OCI-LY1 (cell line): ENCODE measurements around the gene HYAL4.

Source experiments
- H2AFZ ChIP-seq: fragments of 200-600 bp; sonication (generic), shearing (Covaris generic); 2 replicates; pipeline ENCODE4 v1.6.0; 2014; ENCODE audit warnings: antibody characterized with exemption, mild to moderate bottlenecking, low read length
- H3F3A ChIP-seq: fragments of 200-600 bp; sonication (generic), shearing (Covaris generic); 2 replicates; pipeline ENCODE4 v1.6.0; 2014; ENCODE audit warnings: mild to moderate bottlenecking, antibody characterized with exemption, low read length, moderate library complexity; ENCODE audit not compliant: insufficient read depth
- H3K27ac ChIP-seq: fragments of 200-600 bp; sonication (generic); 2 replicates; pipeline ENCODE4 v1.5.1; 2014; ENCODE audit warnings: low read length, mixed run types, mild to moderate bottlenecking, low read depth; ENCODE audit not compliant: poor library complexity, severe bottlenecking
- H3K27me3 ChIP-seq: fragments of 200-600 bp; sonication (generic); 2 replicates; pipeline ENCODE4 v1.6.0; 2014; ENCODE audit warnings: antibody characterized with exemption, mild to moderate bottlenecking, low read length, moderate library complexity; ENCODE audit not compliant: insufficient read depth
- H3K36me3 ChIP-seq: fragments of 200-600 bp; sonication (generic); 2 replicates; pipeline ENCODE4 v1.6.1; 2014; ENCODE audit warnings: mild to moderate bottlenecking, antibody characterized with exemption, low read length, moderate library complexity, mixed read lengths; ENCODE audit not compliant: insufficient read depth
- H3K4me1 ChIP-seq: fragments of 200-600 bp; sonication (generic); 2 replicates; pipeline ENCODE4 v1.5.1; 2014; ENCODE audit warnings: mild to moderate bottlenecking, low read length, moderate library complexity; ENCODE audit not compliant: insufficient read depth, severe bottlenecking
- H3K4me2 ChIP-seq: fragments of 200-600 bp; sonication (generic), shearing (Covaris generic); 2 replicates; pipeline ENCODE4 v1.6.1; 2014; ENCODE audit warnings: low read length
- H3K4me3 ChIP-seq: fragments of 200-600 bp; sonication (generic); 2 replicates; pipeline ENCODE4 v1.5.1; 2014; ENCODE audit warnings: low read length, low read depth, mild to moderate bottlenecking, mixed read lengths; ENCODE audit not compliant: poor library complexity, severe bottlenecking
- H3K79me2 ChIP-seq: fragments of 200-600 bp; shearing (Covaris generic); 2 replicates; pipeline ENCODE4 v1.6.1; 2016; ENCODE audit warnings: mixed run types, low read length, mixed read lengths; ENCODE audit not compliant: insufficient read depth
- H3K9ac ChIP-seq: fragments of 200-600 bp; sonication (generic), shearing (Covaris generic); 2 replicates; pipeline ENCODE4 v1.6.1; 2014; ENCODE audit warnings: mild to moderate bottlenecking, low read length, mixed read lengths
- H3K9me2 ChIP-seq: fragments of 200-600 bp; sonication (generic), shearing (Covaris generic); 2 replicates; pipeline ENCODE4 v1.6.1; 2014; ENCODE audit warnings: low read depth, mild to moderate bottlenecking, low read length, mixed read lengths
- H3K9me3 ChIP-seq: fragments of 200-600 bp; shearing (Covaris generic); 2 replicates; pipeline ENCODE4 v1.6.1; 2014; ENCODE audit warnings: low read length, mixed read lengths
- H4K20me1 ChIP-seq: fragments of 200-600 bp; sonication (generic), shearing (Covaris generic); 2 replicates; pipeline ENCODE4 v1.6.0; 2016; ENCODE audit warnings: mild to moderate bottlenecking, low read length; ENCODE audit not compliant: insufficient read depth
- EZH2 ChIP-seq: fragments of 200-600 bp; sonication (generic), shearing (Covaris generic); IDR thresholded peaks from 2 replicates; pipeline ENCODE4 v1.8.0; 2017; ENCODE audit warnings: borderline replicate concordance, mixed run types, mild to moderate bottlenecking, antibody characterized with exemption, low read length, moderate library complexity, mixed read lengths
- TF ChIP-seq, protein P1 (sequence below): fragments of 200-600 bp; sonication (generic), shearing (Covaris generic); IDR thresholded peaks from 2 replicates; pipeline ENCODE4 v1.5.1; 2017; ENCODE audit warnings: mild to moderate bottlenecking, antibody characterized with exemption, low read length, moderate library complexity, mixed read lengths

Gene HYAL4

DNA sequence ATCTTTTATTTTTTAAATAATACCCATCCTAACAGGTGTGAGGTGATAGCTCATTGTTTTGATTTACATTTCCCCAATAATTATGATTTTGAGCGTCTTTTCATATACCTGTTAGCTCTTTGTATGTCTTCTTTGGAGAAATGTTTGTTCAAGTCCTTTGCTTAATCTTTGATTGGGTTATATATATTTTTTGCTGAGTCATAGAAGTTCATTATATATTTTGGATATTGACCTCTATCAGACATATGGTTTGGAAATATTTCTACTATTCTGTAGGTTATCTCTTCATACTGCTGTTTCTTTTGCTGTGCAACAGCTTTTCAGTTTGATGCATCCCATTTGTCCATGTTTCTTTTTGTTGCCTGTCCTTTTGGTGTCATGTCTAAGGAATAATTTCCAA is 23.6 kb upstream of the HYAL4 start:
- Histone ChIP-seq H3K36me3 (no peaks in the 10 kb centered on the region), H3F3A (no peaks in the 10 kb centered on the region), H3K4me1 (no peaks in the 10 kb centered on the region), H4K20me1 (no peaks in the 10 kb centered on the region), H3K4me2 (no peak overlapping the region), H3K9me3 (no peaks in the 10 kb centered on the region), H3K9me2 (no peaks in the 10 kb centered on the region), H3K79me2 (no peaks in the 10 kb centered on the region), H3K27ac (no peak overlapping the region), H3K27me3 (no peaks in the 10 kb centered on the region), H3K9ac (no peak overlapping the region), H2AFZ (no peak overlapping the region), H3K4me3 (no peak overlapping the region)
- TF ChIP-seq, protein P1, sequence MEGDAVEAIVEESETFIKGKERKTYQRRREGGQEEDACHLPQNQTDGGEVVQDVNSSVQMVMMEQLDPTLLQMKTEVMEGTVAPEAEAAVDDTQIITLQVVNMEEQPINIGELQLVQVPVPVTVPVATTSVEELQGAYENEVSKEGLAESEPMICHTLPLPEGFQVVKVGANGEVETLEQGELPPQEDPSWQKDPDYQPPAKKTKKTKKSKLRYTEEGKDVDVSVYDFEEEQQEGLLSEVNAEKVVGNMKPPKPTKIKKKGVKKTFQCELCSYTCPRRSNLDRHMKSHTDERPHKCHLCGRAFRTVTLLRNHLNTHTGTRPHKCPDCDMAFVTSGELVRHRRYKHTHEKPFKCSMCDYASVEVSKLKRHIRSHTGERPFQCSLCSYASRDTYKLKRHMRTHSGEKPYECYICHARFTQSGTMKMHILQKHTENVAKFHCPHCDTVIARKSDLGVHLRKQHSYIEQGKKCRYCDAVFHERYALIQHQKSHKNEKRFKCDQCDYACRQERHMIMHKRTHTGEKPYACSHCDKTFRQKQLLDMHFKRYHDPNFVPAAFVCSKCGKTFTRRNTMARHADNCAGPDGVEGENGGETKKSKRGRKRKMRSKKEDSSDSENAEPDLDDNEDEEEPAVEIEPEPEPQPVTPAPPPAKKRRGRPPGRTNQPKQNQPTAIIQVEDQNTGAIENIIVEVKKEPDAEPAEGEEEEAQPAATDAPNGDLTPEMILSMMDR, result no peak
- no peak for TF ChIP-seq EZH2

DNA sequence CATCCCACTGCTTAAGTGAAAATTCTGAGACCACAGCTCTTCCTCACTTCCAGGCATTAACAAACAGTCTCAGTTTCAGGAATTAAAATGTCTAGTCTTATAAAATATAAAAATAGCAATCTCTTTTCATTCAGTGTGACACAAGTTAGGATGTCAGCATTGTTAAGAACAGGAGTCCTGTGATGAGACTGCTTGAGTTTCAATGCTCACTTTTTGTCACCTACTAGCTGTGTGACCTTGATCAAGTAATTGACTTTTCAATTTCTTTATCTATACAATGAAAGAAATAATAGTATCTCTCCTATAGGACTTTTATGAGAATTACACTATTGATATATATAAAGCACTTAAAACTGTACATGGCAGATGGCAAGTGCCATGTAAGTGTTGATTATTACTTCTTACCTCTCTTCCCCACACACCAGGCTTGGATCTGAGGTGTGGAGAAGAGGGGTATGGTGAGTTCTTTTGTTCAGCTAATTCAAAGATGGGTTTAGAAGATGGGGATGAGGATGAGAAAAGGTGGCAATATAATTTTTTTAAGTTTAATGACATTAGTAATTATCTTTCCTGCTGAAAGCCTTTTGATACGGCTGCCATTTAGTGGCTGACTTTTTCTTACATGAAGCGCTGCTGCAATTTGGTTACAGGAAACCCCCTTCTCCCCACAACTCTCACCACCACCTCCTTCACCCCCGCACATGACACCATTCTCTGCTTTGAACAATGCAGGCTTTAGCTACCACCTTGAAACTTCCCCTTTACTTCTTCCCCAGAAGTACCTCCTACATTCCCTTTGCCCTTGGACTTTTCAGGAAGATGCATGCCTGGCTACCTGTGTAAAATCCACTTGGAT is 20.8 kb upstream of the HYAL4 start:
- no peak overlapping the region for H3K9ac ChIP-seq
- no peaks in the 10 kb centered on the region for H4K20me1 ChIP-seq
- H3K9me3 ChIP-seq, result no peaks in the 10 kb centered on the region
- H3K27me3 ChIP-seq, result no peaks in the 10 kb centered on the region
- no peaks in the 10 kb centered on the region for H3K79me2 ChIP-seq
- H3K36me3 ChIP-seq, result no peaks in the 10 kb centered on the region
- no peak overlapping the region for H3K4me3 ChIP-seq
- no peak overlapping the region for H2AFZ ChIP-seq
- H3K4me1 ChIP-seq, result no peaks in the 10 kb centered on the region
- TF ChIP-seq, protein P1, result no peak
- no peaks in the 10 kb centered on the region for H3K9me2 ChIP-seq
- H3K27ac ChIP-seq, result no peak overlapping the region
- H3F3A ChIP-seq, result no peaks in the 10 kb centered on the region
- no peak overlapping the region for H3K4me2 ChIP-seq

DNA sequence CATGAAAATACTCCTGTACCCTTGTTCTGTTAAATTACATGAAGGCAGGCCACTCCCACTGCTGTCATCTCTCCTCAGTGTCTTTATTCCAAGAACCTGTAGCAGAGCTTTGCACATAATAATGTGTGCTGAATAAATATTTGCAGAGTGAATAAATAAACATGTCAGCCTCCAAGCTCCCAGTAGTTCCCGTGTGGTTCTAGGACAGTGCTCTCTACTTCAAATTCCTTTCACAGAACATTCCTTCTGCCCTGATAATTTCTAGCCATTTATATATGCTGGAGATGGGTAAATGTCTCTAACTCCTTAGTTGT is 20.3 kb upstream of the HYAL4 start:
- no peaks in the 10 kb centered on the region for H3F3A ChIP-seq
- H3K4me2 ChIP-seq, result no peak overlapping the region
- no peaks in the 10 kb centered on the region for H3K27me3 ChIP-seq
- no peaks in the 10 kb centered on the region for H3K9me2 ChIP-seq
- no peak overlapping the region for H3K9ac ChIP-seq
- no peaks in the 10 kb centered on the region for H3K36me3 ChIP-seq
- no peak overlapping the region for H2AFZ ChIP-seq
- H3K79me2 ChIP-seq, result no peaks in the 10 kb centered on the region
- no peaks in the 10 kb centered on the region for H3K9me3 ChIP-seq
- no peaks in the 10 kb centered on the region for H4K20me1 ChIP-seq
- no peak overlapping the region for H3K4me3 ChIP-seq
- no peak for TF ChIP-seq EZH2
- TF ChIP-seq, protein P1, result no peak
- no peak overlapping the region for H3K27ac ChIP-seq
- no peaks in the 10 kb centered on the region for H3K4me1 ChIP-seq
